Measurements from ENCODE around the gene RAB23.

The RAB23 gene

GRCh38 chr6:57163956-57164355 is 58.2 kb downstream of the RAB23 start:
- Histone ChIP-seq H3K27ac (ENCODE audit: low read depth, low read length) (no peak overlapping the region), H3K4me3 (ENCODE audit: insufficient read depth, low read length, poor library complexity, severe bottlenecking) (no peak overlapping the region), H2AFZ (ENCODE audit: low read depth, low read length, severe bottlenecking) (no peak overlapping the region), H3K9me2 (replicated peaks; ENCODE audit: insufficient read depth, low read length) (no peaks in the 10 kb centered on the region), H3K9ac (ENCODE audit: low read length) (no peak overlapping the region), H3K9me3 (ENCODE audit: insufficient read depth, low read length) (no peaks in the 10 kb centered on the region), H3K79me2 (ENCODE audit: insufficient read depth, low read length) (no peaks in the 10 kb centered on the region), H3K4me2 (ENCODE audit: low read depth, low read length, poor library complexity, severe bottlenecking) (no peak overlapping the region), H3K36me3 (ENCODE audit: low read length) (peaks cover 39% of the 10 kb centered on the region; the same call in 1 of the 2 replicates), H4K20me1 (ENCODE audit: low read depth, low read length) (no peaks in the 10 kb centered on the region), H3K27me3 (ENCODE audit: low read length) (no peaks in the 10 kb centered on the region), H3F3A (ENCODE audit: insufficient read depth) (peaks cover 16% of the 10 kb centered on the region; the same call in 1 of the 2 replicates)
- TF ChIP-seq EZH2phosphoT487 (conservative IDR thresholded peaks at IDR 0.05; ENCODE audit: low read length): no peak
- TF ChIP-seq CTCF (IDR thresholded peaks at IDR 0.05; ENCODE audit: insufficient read depth, low read length, poor library complexity, severe bottlenecking): no peak

GRCh38 chr6:57162516-57162915 is 59.6 kb downstream of the RAB23 start:
- Histone ChIP-seq H3K79me2 (ENCODE audit: insufficient read depth, low read length) (no peaks in the 10 kb centered on the region), H3K27me3 (ENCODE audit: low read length) (no peaks in the 10 kb centered on the region), H3K4me2 (ENCODE audit: low read depth, low read length, poor library complexity, severe bottlenecking) (no peak overlapping the region), H2AFZ (ENCODE audit: low read depth, low read length, severe bottlenecking) (no peak overlapping the region), H3K4me3 (ENCODE audit: insufficient read depth, low read length, poor library complexity, severe bottlenecking) (no peak overlapping the region), H3K27ac (ENCODE audit: low read depth, low read length) (no peak overlapping the region), H3K9me3 (ENCODE audit: insufficient read depth, low read length) (no peaks in the 10 kb centered on the region), H3F3A (ENCODE audit: insufficient read depth) (peaks cover 3% of the 10 kb centered on the region; the same call in 1 of the 2 replicates), H3K36me3 (ENCODE audit: low read length) (peaks cover 38% of the 10 kb centered on the region), H3K9ac (ENCODE audit: low read length) (no peak overlapping the region), H3K9me2 (replicated peaks; ENCODE audit: insufficient read depth, low read length) (no peaks in the 10 kb centered on the region), H4K20me1 (ENCODE audit: low read depth, low read length) (no peaks in the 10 kb centered on the region)
- no peak for TF ChIP-seq CTCF (IDR thresholded peaks at IDR 0.05; ENCODE audit: insufficient read depth, low read length, poor library complexity, severe bottlenecking)
- TF ChIP-seq EZH2phosphoT487 (conservative IDR thresholded peaks at IDR 0.05; ENCODE audit: low read length): no peak

GRCh38 chr6:57162028-57162427 is 60.1 kb downstream of the RAB23 start:
- no peaks in the 10 kb centered on the region for H3K9me3 ChIP-seq (ENCODE audit: insufficient read depth, low read length)
- H3K4me2 ChIP-seq (ENCODE audit: low read depth, low read length, poor library complexity, severe bottlenecking): no peak overlapping the region
- H3K4me3 ChIP-seq (ENCODE audit: insufficient read depth, low read length, poor library complexity, severe bottlenecking): no peak overlapping the region
- no peak for TF ChIP-seq EZH2phosphoT487 (conservative IDR thresholded peaks at IDR 0.05; ENCODE audit: low read length)
- TF ChIP-seq CTCF (IDR thresholded peaks at IDR 0.05; ENCODE audit: insufficient read depth, low read length, poor library complexity, severe bottlenecking): no peak
- no peak overlapping the region for H2AFZ ChIP-seq (ENCODE audit: low read depth, low read length, severe bottlenecking)
- no peaks in the 10 kb centered on the region; the same call in 1 of the 2 replicates for H3F3A ChIP-seq (ENCODE audit: insufficient read depth)
- no peaks in the 10 kb centered on the region for H3K27me3 ChIP-seq (ENCODE audit: low read length)
- no peak overlapping the region for H3K27ac ChIP-seq (ENCODE audit: low read depth, low read length)
- H3K9me2 ChIP-seq (replicated peaks; ENCODE audit: insufficient read depth, low read length): no peaks in the 10 kb centered on the region
- H4K20me1 ChIP-seq (ENCODE audit: low read depth, low read length): no peaks in the 10 kb centered on the region
- no peak overlapping the region for H3K9ac ChIP-seq (ENCODE audit: low read length)
- peaks cover 34% of the 10 kb centered on the region for H3K36me3 ChIP-seq (ENCODE audit: low read length)
- H3K79me2 ChIP-seq (ENCODE audit: insufficient read depth, low read length): no peaks in the 10 kb centered on the region
